Neuronal stem cell (in vitro differentiated cells): ENCODE data around the gene NCAN. TPM values are rescaled to one million over a fixed set of nuclear protein-coding genes. Genes with fewer than 3 reads are reported as not detected.

Source experiments
- DNase-seq: peaks from one replicate; pipeline ENCODE4 v3.0.0-alpha.2; 2013; ENCODE audit warnings: low spot score
- H2AFZ ChIP-seq: one replicate; pipeline ENCODE4 v1.6.1; 2013; ENCODE audit warnings: mild to moderate bottlenecking, low read length, inconsistent platforms
- H2AK5ac ChIP-seq: 2 replicates; pipeline ENCODE4 v1.6.1; 2013; ENCODE audit warnings: low read depth, mild to moderate bottlenecking, inconsistent platforms, low read length, moderate library complexity, mixed read lengths
- H2BK120ac ChIP-seq: 2 replicates; pipeline ENCODE4 v1.6.1; 2013; ENCODE audit warnings: low read depth, mild to moderate bottlenecking, inconsistent platforms, low read length, moderate library complexity, mixed read lengths
- H2BK12ac ChIP-seq: one replicate; pipeline ENCODE4 v1.6.1; 2013; ENCODE audit warnings: low read length, inconsistent platforms
- H2BK15ac ChIP-seq: 2 replicates; pipeline ENCODE4 v1.6.1; 2013; ENCODE audit warnings: mild to moderate bottlenecking, low read length, inconsistent platforms, mixed read lengths
- H2BK5ac ChIP-seq: one replicate; pipeline ENCODE4 v1.6.1; 2013; ENCODE audit warnings: inconsistent platforms, mild to moderate bottlenecking, low read length, moderate library complexity
- H3K14ac ChIP-seq: one replicate; pipeline ENCODE4 v1.6.1; 2013; ENCODE audit warnings: low read length, inconsistent platforms
- H3K18ac ChIP-seq: 2 replicates; pipeline ENCODE4 v1.6.1; 2013; ENCODE audit warnings: low read length, inconsistent platforms
- H3K23ac ChIP-seq: 2 replicates; pipeline ENCODE4 v1.6.1; 2013; ENCODE audit warnings: low read depth, mild to moderate bottlenecking, mixed read lengths, low read length, inconsistent platforms; ENCODE audit not compliant: poor library complexity
- H3K27ac ChIP-seq: replicated peaks from 3 replicates; pipeline ENCODE4 v1.5.1; 2013; ENCODE audit warnings: low read length, inconsistent platforms
- H3K27me3 ChIP-seq, 3 experiments: 2 replicates each; pipeline ENCODE4 v1.6.1; 2013; ENCODE audit warnings: low read length in 3 of 3, mild to moderate bottlenecking in 2 of 3, inconsistent platforms in 1 of 3, low read depth in 1 of 3, mixed read lengths in 1 of 3, moderate library complexity in 1 of 3; ENCODE audit not compliant: control insufficient read depth in 3 of 3, insufficient read depth in 3 of 3
- H3K36me3 ChIP-seq, 2 donors: replicated peaks in 1 of 2; 2 replicates each; pipeline ENCODE4 v1.6.1; 2013; ENCODE audit warnings: low read length in 2 of 2; ENCODE audit not compliant: control insufficient read depth in 2 of 2, insufficient read depth in 2 of 2
- H3K4ac ChIP-seq: 2 replicates; pipeline ENCODE4 v1.6.1; 2013; ENCODE audit warnings: inconsistent platforms, mild to moderate bottlenecking, low read length, moderate library complexity
- H3K4me1 ChIP-seq, 2 donors: 1 replicate in 1 of 2; 2 replicates in 1 of 2; pipeline ENCODE4 v1.6.1; 2013; ENCODE audit warnings: low read length in 2 of 2, low read depth in 1 of 2; ENCODE audit not compliant: control insufficient read depth in 2 of 2, insufficient read depth in 1 of 2
- H3K4me2 ChIP-seq: one replicate; pipeline ENCODE4 v1.6.1; 2013; ENCODE audit warnings: mild to moderate bottlenecking, low read length, inconsistent platforms; ENCODE audit not compliant: insufficient read depth, poor library complexity, severe bottlenecking
- H3K4me3 ChIP-seq, 2 donors: 2 replicates each; pipeline ENCODE4 v1.5.1; 2013; ENCODE audit warnings: low read length in 2 of 2, mild to moderate bottlenecking in 2 of 2, inconsistent platforms in 1 of 2, moderate library complexity in 1 of 2
- H3K79me1 ChIP-seq: one replicate; pipeline ENCODE4 v1.6.1; 2013; ENCODE audit warnings: low read depth, mild to moderate bottlenecking, inconsistent platforms, low read length, moderate library complexity
- H3K9ac ChIP-seq: one replicate; pipeline ENCODE4 v1.6.1; 2013; ENCODE audit warnings: mild to moderate bottlenecking, low read depth, low read length, inconsistent platforms; ENCODE audit not compliant: poor library complexity
- H3K9me3 ChIP-seq, 2 donors: replicated peaks in 1 of 2; 2 replicates each; pipeline versions ENCODE3 to v1.6.1; 2013; ENCODE audit warnings: low read length in 2 of 2, mild to moderate bottlenecking in 2 of 2, inconsistent platforms in 1 of 2, low read depth in 1 of 2, mixed read lengths in 1 of 2, moderate library complexity in 1 of 2; ENCODE audit not compliant: control insufficient read depth in 2 of 2, insufficient read depth in 1 of 2
- H4K8ac ChIP-seq: one replicate; pipeline ENCODE4 v1.6.1; 2013; ENCODE audit warnings: low read depth, mild to moderate bottlenecking, inconsistent platforms, low read length, moderate library complexity
- H4K91ac ChIP-seq: one replicate; pipeline ENCODE4 v1.6.1; 2013; ENCODE audit warnings: low read length, low read depth, mild to moderate bottlenecking, inconsistent platforms; ENCODE audit not compliant: poor library complexity
- WGBS, 2 donors: extraction: QIAGEN DNeasy Blood & Tissue Kit; methylation state at CpG; one replicate each; pipeline ENCODE4 v1.1.7; 2013; ENCODE audit warnings: missing lambda C conversion rate in 2 of 2, mixed read lengths in 1 of 2; ENCODE audit not compliant: insufficient read length in 2 of 2, insufficient replicate concordance in 1 of 2; ENCODE audit errors: extremely low coverage in 2 of 2; 5-methylcytosine and 5-hydroxymethylcytosine counted together
- small RNA-seq: library from polyadenylated mRNA; stranded (forward); fragments of <200 nt; extraction: miRNeasy Mini kit (QIAGEN cat#:217004); gene quantifications from one replicate; pipeline ENCODE3, GENCODE V24; 2013; ENCODE audit not compliant: insufficient read depth

The NCAN gene

DNA sequence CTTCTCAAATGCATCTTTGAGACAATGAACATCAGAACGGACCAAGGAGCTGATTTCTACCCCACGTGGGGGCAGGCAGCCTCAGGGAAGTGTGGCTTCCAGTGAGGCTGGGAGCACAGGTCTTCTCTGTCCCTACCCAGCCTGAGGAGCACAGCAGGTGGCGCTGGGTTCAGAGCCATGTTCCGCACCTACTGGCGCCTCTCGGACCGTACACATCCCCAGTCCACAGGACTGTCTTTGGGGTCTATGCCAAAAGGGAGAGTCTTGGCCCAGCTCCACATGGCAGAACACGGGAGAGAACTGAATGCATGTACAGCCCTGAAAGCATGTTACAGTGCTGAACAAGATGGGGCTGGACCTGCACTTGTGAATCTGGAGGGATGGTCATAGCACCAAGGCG, 86.0 kb downstream of the NCAN start:
- Histone ChIP-seq H3K14ac (no peak overlapping the region), H3K27me3 (no peaks in the 10 kb centered on the region), H3K79me1 (peaks cover 2% of the 10 kb centered on the region), H3K36me3 (peaks cover 44 to 89% of the 10 kb centered on the region in 2 donors), H2AFZ (no peak overlapping the region), H3K27ac (no peak overlapping the region), H3K4me3 (no peak overlapping the region), H3K4ac (no peak overlapping the region), H2BK5ac (no peak overlapping the region), H3K9me3 (peaks cover 0 to 10% of the 10 kb centered on the region in 2 donors), H2AK5ac (no peak overlapping the region), H3K9ac (no peak overlapping the region), H3K4me1 (no peaks in the 10 kb centered on the region), H4K8ac (no peak overlapping the region), H2BK15ac (no peak overlapping the region), H2BK120ac (no peak overlapping the region), H3K4me2 (no peak overlapping the region), H4K91ac (no peak overlapping the region), H2BK12ac (no peak overlapping the region), H3K23ac (no peak overlapping the region), H3K18ac (no peak overlapping the region)
- DNase-seq = no peak
- WGBS, 2 donors = no CpG with 5 or more reads among the region's 9 CpGs

DNA sequence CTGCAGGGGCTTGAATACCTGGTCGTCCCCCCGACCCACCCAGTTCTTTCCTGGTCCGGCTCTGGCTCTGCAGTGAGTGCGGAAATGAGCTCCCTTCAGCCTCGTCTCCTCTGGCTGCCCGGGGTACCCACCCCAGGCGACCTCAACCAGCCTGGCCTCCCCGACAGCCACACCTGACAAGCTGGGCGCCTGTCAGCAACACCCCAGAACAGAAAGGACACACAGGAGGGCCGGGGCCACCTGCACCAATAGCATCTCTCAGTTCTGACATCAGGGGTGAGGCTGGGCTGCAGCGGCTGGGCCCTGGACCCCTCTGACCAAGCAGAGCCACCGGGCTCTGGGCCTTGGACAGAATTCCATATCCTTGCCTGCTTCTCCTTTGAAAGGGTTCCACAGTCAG, 88.9 kb downstream of the NCAN start:
- no peaks in the 10 kb centered on the region for H3K4me1 ChIP-seq

More for the DNA sequence above, 88.9 kb downstream of the NCAN start:
- H4K91ac ChIP-seq = no peak overlapping the region
- no peak overlapping the region for H3K9ac ChIP-seq
- no peak overlapping the region for H4K8ac ChIP-seq
- no peaks in the 10 kb centered on the region for H3K9me3 ChIP-seq
- peaks cover 50 to 91% of the 10 kb centered on the region in 2 donors for H3K36me3 ChIP-seq
- H3K4me2 ChIP-seq = no peak overlapping the region
- H2BK5ac ChIP-seq = no peak overlapping the region
- no peak overlapping the region for H2BK15ac ChIP-seq
- no CpG with 5 or more reads among the region's 12 CpGs for WGBS, 2 donors
- H2BK120ac ChIP-seq = no peak overlapping the region
- H3K14ac ChIP-seq = no peak overlapping the region
- no peaks in the 10 kb centered on the region for H3K27me3 ChIP-seq
- no peak overlapping the region for H3K4me3 ChIP-seq
- H3K27ac ChIP-seq = no peak overlapping the region
- peaks cover 3% of the 10 kb centered on the region for H3K79me1 ChIP-seq
- H2AK5ac ChIP-seq = no peak overlapping the region
- H2AFZ ChIP-seq = no peak overlapping the region
- no peak for DNase-seq
- H3K18ac ChIP-seq = no peak overlapping the region
- no peak overlapping the region for H3K23ac ChIP-seq
- H3K4ac ChIP-seq = no peak overlapping the region
- no peak overlapping the region for H2BK12ac ChIP-seq

Small RNA genes lying within 50 kb of the gene (small RNA-seq; reads per million reads assigned to genes)
- not detected for gene RNU6-1028P
